ENCODE data around the gene SOCS4.
"Not testable (repeated sequence)": the region's sequence is repeated elsewhere in the genome, so short reads cannot be mapped to it uniquely, and the experiment has no call there.

The SOCS4 gene

DNA sequence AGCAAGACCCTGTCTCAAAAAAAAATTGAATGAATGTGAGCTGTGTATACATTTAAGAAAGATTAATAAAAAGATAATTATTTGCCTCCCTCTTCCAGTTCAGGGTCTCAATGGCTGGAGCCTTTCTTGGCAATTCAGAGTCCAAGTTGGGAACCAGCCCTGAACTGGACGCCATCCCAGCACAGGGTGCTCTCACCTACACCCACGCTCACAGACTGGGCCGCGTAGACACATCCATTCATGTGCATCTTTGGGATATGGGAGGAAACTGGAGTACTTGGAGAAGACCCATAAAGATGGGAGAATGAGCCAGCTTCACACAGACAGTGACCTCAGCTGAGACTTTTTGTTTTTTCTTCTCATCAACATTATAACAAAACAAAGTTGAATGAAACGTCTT is 30.9 kb downstream of the SOCS4 start:
- Histone ChIP-seq H3K4me3 (ENCODE audit: low read length) (no peak overlapping the region), H3K27me3 (ENCODE audit: control insufficient read depth, low read length) (no peaks in the 10 kb centered on the region), H3K27ac (ENCODE audit: low read depth, low read length) (no peak overlapping the region), H3K79me2 (ENCODE audit: control insufficient read depth, low read length) (peaks cover 96% of the 10 kb centered on the region), H4K20me1 (ENCODE audit: control insufficient read depth, insufficient read depth, low read depth, low read length) (peaks cover 24% of the 10 kb centered on the region), H3K4me2 (ENCODE audit: low read length) (no peak overlapping the region), H3K9me3 (ENCODE audit: control insufficient read depth, insufficient read depth, low read length) (no peaks in the 10 kb centered on the region), H3K36me3 (ENCODE audit: control insufficient read depth, low read length) (peaks cover 72% of the 10 kb centered on the region), H3K4me1 (ENCODE audit: control insufficient read depth, low read length) (peaks cover 9% of the 10 kb centered on the region), H3F3A (ENCODE audit: control insufficient read depth, insufficient read depth) (no peaks in the 10 kb centered on the region), H3K9me2 (replicated peaks; ENCODE audit: control insufficient read depth, low read length) (no peaks in the 10 kb centered on the region)
- TF ChIP-seq EZH2phosphoT487 (IDR thresholded peaks at IDR 0.05; ENCODE audit: borderline replicate concordance, low read length) (no peak), CTCF (IDR thresholded peaks at IDR 0.05; ENCODE audit: low read depth, low read length, poor library complexity, severe bottlenecking) (no peak)

DNA sequence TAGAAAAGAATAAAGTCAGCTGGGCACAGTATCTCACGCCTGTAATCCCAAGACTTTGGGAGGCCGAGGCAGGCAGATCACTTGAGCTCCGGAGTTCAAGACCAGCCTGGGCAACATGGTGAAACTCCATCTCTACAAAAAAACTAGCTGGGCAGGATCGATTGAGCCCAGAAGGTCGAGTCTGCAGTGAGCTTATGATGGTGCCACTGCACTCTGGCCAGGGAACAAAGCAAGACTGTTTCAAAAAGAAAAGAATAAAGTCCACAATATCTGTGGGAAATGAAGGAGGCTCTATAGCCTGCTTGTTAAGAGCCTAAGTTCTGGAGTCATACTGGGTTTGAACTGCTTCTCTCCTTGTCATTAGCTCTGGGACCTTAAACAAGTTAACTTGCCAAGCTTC is 32.3 kb downstream of the SOCS4 start:
- no peaks in the 10 kb centered on the region for H3F3A ChIP-seq (ENCODE audit: control insufficient read depth, insufficient read depth)
- TF ChIP-seq CTCF (IDR thresholded peaks at IDR 0.05; ENCODE audit: low read depth, low read length, poor library complexity, severe bottlenecking) (no peak), EZH2phosphoT487 (IDR thresholded peaks at IDR 0.05; ENCODE audit: borderline replicate concordance, low read length) (no peak)
- no peak overlapping the region for H3K4me2 ChIP-seq (ENCODE audit: low read length)
- peaks cover 14% of the 10 kb centered on the region for H4K20me1 ChIP-seq (ENCODE audit: control insufficient read depth, insufficient read depth, low read depth, low read length)
- H3K9me3 ChIP-seq (ENCODE audit: control insufficient read depth, insufficient read depth, low read length), result no peaks in the 10 kb centered on the region
- H3K79me2 ChIP-seq (ENCODE audit: control insufficient read depth, low read length), result peaks cover 85% of the 10 kb centered on the region
- H3K27me3 ChIP-seq (ENCODE audit: control insufficient read depth, low read length), result no peaks in the 10 kb centered on the region
- H3K4me1 ChIP-seq (ENCODE audit: control insufficient read depth, low read length), result no peaks in the 10 kb centered on the region
- H3K9me2 ChIP-seq (replicated peaks; ENCODE audit: control insufficient read depth, low read length), result no peaks in the 10 kb centered on the region
- H3K4me3 ChIP-seq (ENCODE audit: low read length), result no peak overlapping the region
- no peak overlapping the region for H3K27ac ChIP-seq (ENCODE audit: low read depth, low read length)
- peaks cover 74% of the 10 kb centered on the region for H3K36me3 ChIP-seq (ENCODE audit: control insufficient read depth, low read length)

DNA sequence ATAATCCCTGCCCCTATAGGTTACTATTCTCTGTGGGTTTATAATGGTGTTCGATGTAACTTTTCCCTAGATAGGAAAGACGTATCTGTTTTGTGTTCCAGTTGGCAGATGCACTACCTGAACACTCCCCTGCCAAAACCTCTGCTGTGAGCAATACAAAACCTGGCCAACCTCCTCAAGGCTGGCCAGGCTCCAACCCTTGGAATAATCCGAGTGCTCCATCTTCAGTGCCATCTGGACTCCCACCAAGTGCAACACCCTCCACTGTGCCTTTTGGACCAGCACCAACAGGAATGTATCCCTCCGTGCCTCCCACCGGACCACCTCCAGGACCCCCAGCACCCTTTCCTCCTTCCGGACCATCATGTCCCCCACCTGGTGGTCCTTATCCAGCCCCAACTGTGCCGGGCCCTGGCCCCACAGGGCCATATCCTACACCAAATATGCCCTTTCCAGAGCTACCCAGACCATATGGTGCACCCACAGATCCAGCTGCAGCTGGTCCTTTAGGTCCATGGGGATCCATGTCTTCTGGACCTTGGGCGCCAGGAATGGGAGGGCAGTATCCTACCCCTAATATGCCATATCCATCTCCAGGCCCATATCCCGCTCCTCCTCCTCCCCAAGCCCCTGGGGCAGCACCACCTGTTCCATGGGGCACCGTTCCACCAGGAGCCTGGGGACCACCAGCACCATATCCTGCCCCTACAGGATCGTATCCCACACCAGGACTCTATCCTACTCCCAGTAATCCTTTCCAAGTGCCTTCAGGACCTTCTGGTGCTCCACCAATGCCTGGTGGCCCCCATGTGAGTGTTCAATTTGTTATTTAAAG is 35.7 kb downstream of the SOCS4 start:
- peaks cover 11% of the 10 kb centered on the region; the same call in 1 of the 2 replicates for H3F3A ChIP-seq (ENCODE audit: control insufficient read depth, insufficient read depth)
- no peaks in the 10 kb centered on the region for H3K9me2 ChIP-seq (replicated peaks; ENCODE audit: control insufficient read depth, low read length)
- H3K27ac ChIP-seq (ENCODE audit: low read depth, low read length), result no peak overlapping the region
- H4K20me1 ChIP-seq (ENCODE audit: control insufficient read depth, insufficient read depth, low read depth, low read length), result peaks cover 10% of the 10 kb centered on the region
- no peaks in the 10 kb centered on the region for H3K4me1 ChIP-seq (ENCODE audit: control insufficient read depth, low read length)
- H3K4me2 ChIP-seq (ENCODE audit: low read length), result no peak overlapping the region
- no peak overlapping the region for H3K4me3 ChIP-seq (ENCODE audit: low read length)
- no peaks in the 10 kb centered on the region for H3K27me3 ChIP-seq (ENCODE audit: control insufficient read depth, low read length)
- H3K79me2 ChIP-seq (ENCODE audit: control insufficient read depth, low read length), result peaks cover 51% of the 10 kb centered on the region
- H3K9me3 ChIP-seq (ENCODE audit: control insufficient read depth, insufficient read depth, low read length), result no peaks in the 10 kb centered on the region
- TF ChIP-seq EZH2phosphoT487 (IDR thresholded peaks at IDR 0.05; ENCODE audit: borderline replicate concordance, low read length) (no peak), CTCF (IDR thresholded peaks at IDR 0.05; ENCODE audit: low read depth, low read length, poor library complexity, severe bottlenecking) (no peak)
- peaks cover 76% of the 10 kb centered on the region for H3K36me3 ChIP-seq (ENCODE audit: control insufficient read depth, low read length)

DNA sequence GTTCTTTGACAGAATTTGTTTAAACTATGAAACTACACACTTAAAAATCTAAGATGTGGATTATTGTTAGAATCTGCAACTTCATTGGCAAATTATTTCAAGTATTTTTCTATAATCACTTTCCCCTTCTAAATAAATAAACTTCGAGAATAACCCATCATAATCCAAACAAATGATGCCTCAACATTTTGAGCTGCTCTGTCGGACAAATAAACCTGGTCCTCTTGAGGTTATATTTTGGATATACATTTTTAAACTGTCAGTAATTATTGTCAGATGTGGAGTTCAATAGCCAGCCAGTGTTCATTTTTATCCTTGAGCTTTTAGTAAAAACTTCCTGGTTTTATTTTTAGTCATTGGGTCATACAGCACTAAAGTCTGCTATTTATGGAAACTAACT is 37.9 kb downstream of the SOCS4 start:
- Histone ChIP-seq H3K79me2 (ENCODE audit: control insufficient read depth, low read length) (peaks cover 29% of the 10 kb centered on the region), H3F3A (ENCODE audit: control insufficient read depth, insufficient read depth) (peaks cover 29% of the 10 kb centered on the region), H3K36me3 (ENCODE audit: control insufficient read depth, low read length) (peaks cover 67% of the 10 kb centered on the region)
- H3K4me3 ChIP-seq (ENCODE audit: low read length); H3K9me3 ChIP-seq (ENCODE audit: control insufficient read depth, insufficient read depth, low read length); H3K9me2 ChIP-seq (replicated peaks; ENCODE audit: control insufficient read depth, low read length); H3K4me2 ChIP-seq (ENCODE audit: low read length); H3K27ac ChIP-seq (ENCODE audit: low read depth, low read length); H4K20me1 ChIP-seq (ENCODE audit: control insufficient read depth, insufficient read depth, low read depth, low read length); H3K27me3 ChIP-seq (ENCODE audit: control insufficient read depth, low read length); H3K4me1 ChIP-seq (ENCODE audit: control insufficient read depth, low read length): not testable (repeated sequence)
